Heart left ventricle (tissue), 16 donors: ENCODE data around the gene TASL. TPM values are rescaled to one million over a fixed set of nuclear protein-coding genes. Genes with fewer than 3 reads are reported as not detected.

Experiments
- ATAC-seq, 4 donors: fragments of 200-7000 bp; cut with Tn5 transposase; one replicate each; pipeline ENCODE4 v1.9.1; 2020 to 2022; ENCODE audit warnings: moderate library complexity in 4 of 4, mild to moderate bottlenecking in 3 of 4, moderate number of reproducible peaks in 1 of 4
- DNase-seq, 5 donors: peaks; one replicate each; pipeline ENCODE4 v3.0.0-alpha.2; 2020
- H3K27ac ChIP-seq, 12 donors: fragments of 200-600 bp; sonication (generic) in 4 of 12; one replicate each; pipeline versions ENCODE4 v1.5.0 to v1.8.0; 2016 to 2022; ENCODE audit warnings: mild to moderate bottlenecking in 2 of 12
- H3K27me3 ChIP-seq, 9 donors: fragments of 200-600 bp; sonication (generic) in 2 of 9; one replicate each; pipeline versions ENCODE4 v1.5.1 to v1.8.0; 2016 to 2022; ENCODE audit warnings: mild to moderate bottlenecking in 3 of 9
- H3K36me3 ChIP-seq, 9 donors: fragments of 200-600 bp; sonication (generic) in 2 of 9; one replicate each; pipeline versions ENCODE4 v1.5.0 to v1.8.0; 2018 to 2022; ENCODE audit warnings: mild to moderate bottlenecking in 2 of 9
- H3K4me1 ChIP-seq, 12 donors: fragments of 200-600 bp; sonication (generic) in 4 of 12; one replicate each; pipeline versions ENCODE4 v1.5.0 to v1.8.0; 2016 to 2022; ENCODE audit warnings: mild to moderate bottlenecking in 3 of 12
- H3K4me3 ChIP-seq, 12 donors: fragments of 200-600 bp; sonication (generic) in 4 of 12; one replicate each; pipeline versions ENCODE4 v1.5.0 to v1.8.0; 2017 to 2022; ENCODE audit warnings: mild to moderate bottlenecking in 9 of 12, moderate library complexity in 4 of 12
- H3K9me3 ChIP-seq, 12 donors: fragments of 200-600 bp; sonication (generic) in 4 of 12; one replicate each; pipeline versions ENCODE4 v1.5.0 to v1.8.0; 2016 to 2022; ENCODE audit warnings: mild to moderate bottlenecking in 1 of 12
- CTCF ChIP-seq, 12 donors: fragments of 200-600 bp; sonication (generic) in 4 of 12; IDR thresholded peaks; one replicate each; pipeline versions ENCODE4 v1.5.0 to v1.8.0; 2018 to 2022; ENCODE audit warnings: antibody characterized with exemption in 12 of 12, mild to moderate bottlenecking in 5 of 12
- POLR2A ChIP-seq, 2 donors: fragments of 450-650 bp; IDR thresholded peaks; one replicate each; pipeline ENCODE4 v1.6.1; 2017; ENCODE audit warnings: antibody characterized with exemption in 2 of 2, mild to moderate bottlenecking in 2 of 2, moderate library complexity in 2 of 2
- WGBS, 4 donors: extraction: QIAGEN DNeasy Blood & Tissue Kit in 2 of 4; methylation state at CpG; one replicate each; pipeline versions ENCODE4 v1.1.5 to v1.1.7; 2013 to 2018; 5-methylcytosine and 5-hydroxymethylcytosine counted together
- intact Hi-C, 10 donors: fragments of 100-400 bp; cut with DNase I; formaldehyde crosslinking; loops; one replicate each; pipeline versions ENCODE4 v1.11.1 to v1.14.2; 2022
- polyA plus RNA-seq, 2 donors: library from polyadenylated mRNA; stranded (reverse); fragments of 200-250 nt; gene quantifications; one replicate each; pipeline ENCODE4 v1.2.3, GENCODE V29; 2013
- total RNA-seq, 9 donors: library from RNA; depleted of rRNA in 2 of 9; stranded (reverse); fragments of >200 nt in 2 of 9; fragmentation: NEBNext Ultra II Directional in 3 of 9; extraction: Animal tissue kit (Norgen Biotek cat#: 25700) in 3 of 9; gene quantifications; one replicate each; pipeline versions ENCODE4 v1.1.0 to v1.2.4, GENCODE V29; 2016 to 2023
- donor health status: ischemic (EF 13 %, LVEDD 7.1; RV severe dilation, severe dysfunction).
- donor health status: healthy with polysubstance abuse.
- donor health status: DM: no; HTN: yes; CAD: no.
- donor health status: DM: no; HTN: no; CAD: no.
- donor health status: ischemic (EF 25% LVEDD 6.9; RV normal size, moderate dysfunction).
- donor health status: ischemic (EF 25% LVEDD 5.7; RV mildly dilated, moderate dysfunction).
- donor health status: healthy.
- donor health status: DM: yes; HTN: yes; CAD: no.
- donor health status: ischemic (EF 35%, LVEDD 5.7; RV mildly dilated, moderate dysfunction).
- donor health status: nonischemic (EF 11% LVEDD 7.7; RV severe dilation, severe dysfunction).
- donor health status: DM: yes; HTN: yes; CAD: no.
- donor health status: PGD.
- donor health status: ischemic (EF 29% LVEDD 5.4; RV normal size, mild dysfunction).
- donor health status: nonischemic (EF 23%, LVEDD 6.1; RV moderate dilation, normal function).

Gene TASL
- total and polyA plus RNA-seq, 11 donors: 0.15 to 5.2 (median 0.33) TPM; not detected in 2

- Histone ChIP-seq H3K27me3 (no peaks in the 10 kb centered on the region), H3K36me3 (no peaks in the 10 kb centered on the region), H3K27ac (no peak overlapping the region), H3K4me3 (no peak overlapping the region), H3K4me1 (no peaks in the 10 kb centered on the region), H3K9me3 (no peaks in the 10 kb centered on the region)
- intact Hi-C loops: no loop called here
- TF ChIP-seq POLR2A (IDR thresholded peaks at IDR 0.05) (no peak), CTCF (IDR thresholded peaks at IDR 0.05) (peak in 8 of 12 donors; percentile 20 to 48 (median 28))
- WGBS, 4 donors: 31 to 57% (median 47%) methylated on average over 3 of the region's 3 CpGs
- DNase-seq: no peak
- no peak for ATAC-seq
These were observed 64.3 kb downstream of the TASL start for GRCh38 chrX:30513284-30513683.

Other genes with a start within 250 kb of the TASL start
- gene GK, start 75.7 kb upstream of the TASL start, total RNA-seq: 10 to 100 TPM in 2 of 9 donors, 1 to 10 TPM in 7; 3.3 to 17.1 (median 7.5) TPM
- gene GK, start 75.7 kb upstream of the TASL start, polyA plus RNA-seq: 1 to 10 TPM; 5.0 TPM